Left lung (tissue), 10 donors: ENCODE measurements around the gene DOP1B. TPM values are rescaled to one million over a fixed set of nuclear protein-coding genes. Genes with fewer than 3 reads are reported as not detected.
"Not testable (repeated sequence)": the region's sequence is repeated elsewhere in the genome, so short reads cannot be mapped to it uniquely, and the experiment has no call there.

ENCODE experiments used
- ATAC-seq: fragments of 200-7000 bp; cut with Tn5 transposase; one replicate; pipeline ENCODE4 v1.9.1; 2020; ENCODE audit warnings: moderate library complexity
- DNase-seq, 4 donors: peaks; one replicate each; pipeline ENCODE4 v3.0.0-alpha.2; 2013 to 2020
- H3K27ac ChIP-seq, 2 donors: fragments of 200-600 bp; sonication (generic) in 1 of 2; one replicate each; pipeline versions ENCODE4 v1.5.0 to v1.8.0; 2020 to 2021
- H3K27me3 ChIP-seq, 2 donors: fragments of 200-600 bp; sonication (generic) in 1 of 2; one replicate each; pipeline versions ENCODE4 v1.5.0 to v1.8.0; 2020 to 2021
- H3K36me3 ChIP-seq, 2 donors: fragments of 200-600 bp; sonication (generic) in 1 of 2; one replicate each; pipeline versions ENCODE4 v1.5.0 to v1.8.0; 2020 to 2021
- H3K4me1 ChIP-seq, 2 donors: fragments of 200-600 bp; one replicate each; pipeline ENCODE4 v1.8.0; 2021
- H3K4me3 ChIP-seq, 2 donors: fragments of 200-600 bp; sonication (generic) in 1 of 2; one replicate each; pipeline versions ENCODE4 v1.5.0 to v1.8.0; 2020 to 2021; ENCODE audit warnings: mild to moderate bottlenecking in 1 of 2
- H3K9me3 ChIP-seq, 2 donors: fragments of 200-600 bp; sonication (generic) in 1 of 2; one replicate each; pipeline versions ENCODE4 v1.5.0 to v1.8.0; 2020 to 2021
- CTCF ChIP-seq, 2 donors: fragments of 200-600 bp; sonication (generic) in 1 of 2; IDR thresholded peaks; one replicate each; pipeline versions ENCODE4 v1.5.0 to v1.8.0; 2021; ENCODE audit warnings: antibody characterized with exemption in 2 of 2
- intact Hi-C, 2 donors: fragments of 100-400 bp; cut with DNase I; formaldehyde crosslinking; loops; one replicate each; pipeline versions ENCODE4 v1.11.2 to v1.14.2; 2022
- polyA plus RNA-seq, 6 donors: library from polyadenylated mRNA; unstranded; fragments of 120-200 nt; gene quantifications; one replicate each; pipeline ENCODE4 v1.2.1, GENCODE V29; 2013; ENCODE audit not compliant: insufficient read length in 6 of 6
- total RNA-seq, 2 donors: library from RNA; stranded (reverse); fragmentation: NEBNext Ultra II Directional; extraction: Animal tissue kit (Norgen Biotek cat#: 25700); gene quantifications; one replicate each; pipeline ENCODE4 v1.2.1, GENCODE V29; 2021
- donor health status: DM: no; HTN: yes; CAD: no.
- donor health status: DM: no; HTN: no; CAD: no.

DOP1B gene
- total and polyA plus RNA-seq, 8 donors: 6.0 to 29.6 (median 7.7) TPM

- DNase-seq: peak in 3 of 4 donors; percentile 16 to 69 (median 37)
- no peak for TF ChIP-seq CTCF (IDR thresholded peaks at IDR 0.05)
- Histone ChIP-seq H3K4me3 (no peak overlapping the region), H3K9me3 (no peaks in the 10 kb centered on the region), H3K27me3 (no peaks in the 10 kb centered on the region), H3K27ac (peak overlapping the region in 1 of 2 donors; percentile 13), H3K4me1 (peaks cover 0 to 11% of the 10 kb centered on the region in 2 donors), H3K36me3 (peaks cover 0 to 6% of the 10 kb centered on the region in 2 donors)
- intact Hi-C loops: no loop called here
- ATAC-seq: peak; percentile 95
Measured at GRCh38 chr21:36194024-36194423, 37.4 kb downstream of the DOP1B start.

GRCh38 chr21:36195613-36196012 is 39.0 kb downstream of the DOP1B start:
- Histone ChIP-seq H3K4me3 (no peak overlapping the region), H3K36me3 (peaks cover 0 to 12% of the 10 kb centered on the region in 2 donors), H3K27ac (no peak overlapping the region), H3K27me3 (no peaks in the 10 kb centered on the region), H3K4me1 (peaks cover 0 to 4% of the 10 kb centered on the region in 2 donors), H3K9me3 (no peaks in the 10 kb centered on the region)
- TF ChIP-seq CTCF (IDR thresholded peaks at IDR 0.05): no peak
- no peak for DNase-seq
- no peak for ATAC-seq
- intact Hi-C loops: no loop called here

- no peaks in the 10 kb centered on the region for H3K9me3 ChIP-seq
- peaks cover 0 to 11% of the 10 kb centered on the region in 2 donors for H3K4me1 ChIP-seq
- ATAC-seq (no peak), DNase-seq (no peak)
- H3K27ac ChIP-seq: no peak overlapping the region
- H3K27me3 ChIP-seq: no peaks in the 10 kb centered on the region
- no peak overlapping the region for H3K4me3 ChIP-seq
- peaks cover 0 to 15% of the 10 kb centered on the region in 2 donors for H3K36me3 ChIP-seq
- TF ChIP-seq CTCF (IDR thresholded peaks at IDR 0.05): no peak
- intact Hi-C loops: no loop called here
Measured at GRCh38 chr21:36199021-36199420, 42.4 kb downstream of the DOP1B start.

- H3K4me3 ChIP-seq, H3K9me3 ChIP-seq, ATAC-seq, H3K4me1 ChIP-seq, intact Hi-C loops, DNase-seq, H3K27me3 ChIP-seq, H3K27ac ChIP-seq: not testable (repeated sequence)
- H3K36me3 ChIP-seq: peaks cover 0 to 15% of the 10 kb centered on the region in 2 donors
Measured at GRCh38 chr21:36199575-36199974, 43.0 kb downstream of the DOP1B start.

- Histone ChIP-seq H3K36me3 (peaks cover 0 to 15% of the 10 kb centered on the region in 2 donors), H3K4me1 (peaks cover 0 to 7% of the 10 kb centered on the region in 2 donors), H3K27me3 (no peaks in the 10 kb centered on the region), H3K9me3 (no peaks in the 10 kb centered on the region), H3K4me3 (no peak overlapping the region), H3K27ac (peak overlapping the region in 1 of 2 donors; percentile 24)
- DNase-seq (peak in 2 of 4 donors; percentile 32 to 84), ATAC-seq (no peak)
- TF ChIP-seq CTCF (IDR thresholded peaks at IDR 0.05): no peak
- intact Hi-C loops: no loop called here
Measured at GRCh38 chr21:36200081-36200561, 43.5 kb downstream of the DOP1B start.
